Measurements from ENCODE around the gene TMEM171.

TMEM171 gene

GRCh38 chr5:73120222-73121118 is at the start of gene TMEM171:
TSS of gene TMEM171 (plus strand) at chr5:73120575. CDS start at chr5:73123374, 2,799 bp downstream.
- no peak for TF ChIP-seq CTCF (IDR thresholded peaks at IDR 0.05; ENCODE audit: control insufficient read depth, extremely low read depth, insufficient read depth)
- peak within 1 kb of the TSS; percentile 43 for H3K4me3 ChIP-seq (ENCODE audit: low read depth, low read length)
- DNase-seq (ENCODE audit: low read depth), result no peak

GRCh38 chr5:73081093-73081492 is 39.3 kb upstream of the TMEM171 start:
- H3K4me3 ChIP-seq (ENCODE audit: low read depth, low read length), result no peak overlapping the region
- TF ChIP-seq CTCF (IDR thresholded peaks at IDR 0.05; ENCODE audit: control insufficient read depth, extremely low read depth, insufficient read depth), result no peak

GRCh38 chr5:73088026-73088425 is 32.3 kb upstream of the TMEM171 start:
- H3K4me3 ChIP-seq (ENCODE audit: low read depth, low read length), result no peak overlapping the region
- DNase-seq (ENCODE audit: low read depth), result no peak
- TF ChIP-seq CTCF (IDR thresholded peaks at IDR 0.05; ENCODE audit: control insufficient read depth, extremely low read depth, insufficient read depth), result no peak

More at GRCh38 chr5:73081093-73081492, 39.3 kb upstream of the TMEM171 start:
- no peak for DNase-seq (ENCODE audit: low read depth)

- H3K4me3 ChIP-seq (ENCODE audit: low read depth, low read length), result no peak overlapping the region
- no peak for DNase-seq (ENCODE audit: low read depth)
- TF ChIP-seq CTCF (IDR thresholded peaks at IDR 0.05; ENCODE audit: control insufficient read depth, extremely low read depth, insufficient read depth), result no peak
Measured at GRCh38 chr5:73093943-73094342, 26.4 kb upstream of the TMEM171 start.

- no peak overlapping the region for H3K4me3 ChIP-seq (ENCODE audit: low read depth, low read length)
- DNase-seq (ENCODE audit: low read depth), result no peak
- TF ChIP-seq CTCF (IDR thresholded peaks at IDR 0.05; ENCODE audit: control insufficient read depth, extremely low read depth, insufficient read depth), result no peak
Measured at GRCh38 chr5:73094415-73094814, 26.0 kb upstream of the TMEM171 start.

- H3K4me3 ChIP-seq (ENCODE audit: low read depth, low read length), result no peak overlapping the region
- no peak for TF ChIP-seq CTCF (IDR thresholded peaks at IDR 0.05; ENCODE audit: control insufficient read depth, extremely low read depth, insufficient read depth)
- DNase-seq (ENCODE audit: low read depth), result no peak
Measured at GRCh38 chr5:73095564-73096238, 24.7 kb upstream of the TMEM171 start.

Data from LNCaP clone FGC (cell line).